ENCODE results near the gene POM121L12.

POM121L12 gene

GRCh38 chr7:53035499-53036412, at the start of gene POM121L12:
Gene POM121L12 (plus strand): TSS chr7:53035633. CDS start chr7:53035672, 39 bp downstream.
- TF ChIP-seq NFIC (IDR thresholded peaks at IDR 0.05): no peak
- TF ChIP-seq FOXM1 (IDR thresholded peaks at IDR 0.05; ENCODE audit: borderline replicate concordance, low read depth): no peak
- no peak for TF ChIP-seq RAD21 (IDR thresholded peaks at IDR 0.05; ENCODE audit: low read depth)
- TF ChIP-seq REST (IDR thresholded peaks at IDR 0.05; ENCODE audit: low read depth): no peak
- TF ChIP-seq EP300 (IDR thresholded peaks at IDR 0.05; ENCODE audit: borderline replicate concordance): no peak
- no peak for TF ChIP-seq ZBTB7A (IDR thresholded peaks at IDR 0.05; ENCODE audit: low read depth)
- TF ChIP-seq TCF12 (IDR thresholded peaks at IDR 0.05; ENCODE audit: low read depth): no peak
- no peak for TF ChIP-seq USF1 (IDR thresholded peaks at IDR 0.05)

GRCh38 chr7:52992001-52992400, 43.4 kb upstream of the POM121L12 start:
- TF ChIP-seq REST (IDR thresholded peaks at IDR 0.05; ENCODE audit: low read depth): no peak
- TF ChIP-seq ZBTB7A (IDR thresholded peaks at IDR 0.05; ENCODE audit: low read depth): no peak
- TF ChIP-seq MAX (IDR thresholded peaks at IDR 0.05): no peak
- TF ChIP-seq TCF12 (IDR thresholded peaks at IDR 0.05; ENCODE audit: low read depth): no peak
- TF ChIP-seq CEBPB (IDR thresholded peaks at IDR 0.05): no peak
- TF ChIP-seq EP300 (IDR thresholded peaks at IDR 0.05; ENCODE audit: borderline replicate concordance): no peak
- TF ChIP-seq TEAD4 (IDR thresholded peaks at IDR 0.05): no peak
- TF ChIP-seq TAF1 (IDR thresholded peaks at IDR 0.05; ENCODE audit: low read depth): no peak

GRCh38 chr7:52992479-52993162, 42.8 kb upstream of the POM121L12 start:
- TF ChIP-seq CREB1 (IDR thresholded peaks at IDR 0.05; ENCODE audit: low read depth) (no peak), YY1 (IDR thresholded peaks at IDR 0.05; ENCODE audit: low read depth) (no peak), ZBTB7A (IDR thresholded peaks at IDR 0.05; ENCODE audit: low read depth) (no peak), REST (IDR thresholded peaks at IDR 0.05; ENCODE audit: low read depth) (no peak), TAF1 (IDR thresholded peaks at IDR 0.05; ENCODE audit: low read depth) (no peak), EP300 (IDR thresholded peaks at IDR 0.05; ENCODE audit: borderline replicate concordance) (no peak), CEBPB (IDR thresholded peaks at IDR 0.05) (no peak), NFIC (IDR thresholded peaks at IDR 0.05) (no peak), TEAD4 (IDR thresholded peaks at IDR 0.05) (no peak), RAD21 (IDR thresholded peaks at IDR 0.05; ENCODE audit: low read depth) (no peak), MAX (IDR thresholded peaks at IDR 0.05) (no peak), FOXM1 (IDR thresholded peaks at IDR 0.05; ENCODE audit: borderline replicate concordance, low read depth) (no peak), EGR1 (IDR thresholded peaks at IDR 0.05) (no peak), TCF12 (IDR thresholded peaks at IDR 0.05; ENCODE audit: low read depth) (no peak), USF1 (IDR thresholded peaks at IDR 0.05) (no peak)

- TF ChIP-seq TAF1 (IDR thresholded peaks at IDR 0.05; ENCODE audit: low read depth) (no peak), USF1 (IDR thresholded peaks at IDR 0.05) (no peak), CEBPB (IDR thresholded peaks at IDR 0.05) (no peak), FOXM1 (IDR thresholded peaks at IDR 0.05; ENCODE audit: borderline replicate concordance, low read depth) (no peak), NFIC (IDR thresholded peaks at IDR 0.05) (no peak), ZBTB7A (IDR thresholded peaks at IDR 0.05; ENCODE audit: low read depth) (no peak), EP300 (IDR thresholded peaks at IDR 0.05; ENCODE audit: borderline replicate concordance) (no peak), EGR1 (IDR thresholded peaks at IDR 0.05) (no peak), MAX (IDR thresholded peaks at IDR 0.05) (no peak), YY1 (IDR thresholded peaks at IDR 0.05; ENCODE audit: low read depth) (no peak), RAD21 (IDR thresholded peaks at IDR 0.05; ENCODE audit: low read depth) (no peak), TEAD4 (IDR thresholded peaks at IDR 0.05) (no peak), CREB1 (IDR thresholded peaks at IDR 0.05; ENCODE audit: low read depth) (no peak), REST (IDR thresholded peaks at IDR 0.05; ENCODE audit: low read depth) (no peak)
Measured at GRCh38 chr7:52995676-52996075, 39.8 kb upstream of the POM121L12 start.
